Uterus (tissue), 4 donors: ENCODE results near the gene RTCB. TPM values are rescaled to one million over a fixed set of nuclear protein-coding genes. Genes with fewer than 3 reads are reported as not detected.

Experiments used
- DNase-seq, 2 donors: peaks; one replicate each; pipeline ENCODE4 v3.0.0-alpha.2; 2019 to 2020
- H3K27ac ChIP-seq, 2 donors: fragments of 200-600 bp; sonication (generic); 1 replicate in 1 of 2; 2 replicates in 1 of 2; pipeline ENCODE4 v1.5.1; 2016 to 2018
- H3K27me3 ChIP-seq, 2 donors: fragments of 200-600 bp; sonication (generic); one replicate each; pipeline ENCODE4 v1.5.1; 2018 to 2019; ENCODE audit warnings: control low read depth in 1 of 2
- H3K36me3 ChIP-seq, 2 donors: fragments of 200-600 bp; sonication (generic); one replicate each; pipeline ENCODE4 v1.5.1; 2019; ENCODE audit warnings: control low read depth in 1 of 2
- H3K4me1 ChIP-seq, 2 donors: fragments of 200-600 bp; sonication (generic); one replicate each; pipeline ENCODE4 v1.5.1; 2018 to 2019; ENCODE audit warnings: control low read depth in 1 of 2
- H3K4me3 ChIP-seq, 2 donors: fragments of 200-600 bp; sonication (generic); 1 replicate in 1 of 2; 2 replicates in 1 of 2; pipeline ENCODE4 v1.5.1; 2018 to 2019; ENCODE audit warnings: mild to moderate bottlenecking in 1 of 2
- H3K9me3 ChIP-seq, 2 donors: fragments of 200-600 bp; sonication (generic); one replicate each; pipeline ENCODE4 v1.5.1; 2019; ENCODE audit warnings: control low read depth in 1 of 2
- POLR2A ChIP-seq, 2 donors: fragments of 450-650 bp; IDR thresholded peaks; one replicate each; pipeline ENCODE4 v1.6.1; 2016; ENCODE audit warnings: antibody characterized with exemption in 2 of 2, mild to moderate bottlenecking in 1 of 2, moderate library complexity in 1 of 2
- intact Hi-C: fragments of 100-400 bp; cut with DNase I; formaldehyde crosslinking; loops from one replicate; pipeline ENCODE4 v1.15.1; 2023; ENCODE audit warnings: low total_unique reads
- total RNA-seq, 4 donors: library from RNA; depleted of rRNA in 3 of 4; stranded (reverse); fragments of >200 nt in 3 of 4; gene quantifications; one replicate each; pipeline versions ENCODE4 v1.1.0 to v1.2.4, GENCODE V29; 2014 to 2023
- TF ChIP-seq, protein P1 (sequence below), 4 experiments: fragments of 200-600 bp in 2 of 4; fragments of 450-650 bp in 2 of 4; sonication (generic) in 2 of 4; IDR thresholded peaks; one replicate each; pipeline ENCODE4 v1.5.1; 2016 to 2019; ENCODE audit warnings: antibody characterized with exemption in 4 of 4, mild to moderate bottlenecking in 2 of 4, moderate library complexity in 1 of 4
- donor health status: DM: yes; HTN: yes; CAD: no.

The RTCB gene
- total RNA-seq, 4 donors from 2014 or later: 57.2 to 118 (median 91.1) TPM

DNA sequence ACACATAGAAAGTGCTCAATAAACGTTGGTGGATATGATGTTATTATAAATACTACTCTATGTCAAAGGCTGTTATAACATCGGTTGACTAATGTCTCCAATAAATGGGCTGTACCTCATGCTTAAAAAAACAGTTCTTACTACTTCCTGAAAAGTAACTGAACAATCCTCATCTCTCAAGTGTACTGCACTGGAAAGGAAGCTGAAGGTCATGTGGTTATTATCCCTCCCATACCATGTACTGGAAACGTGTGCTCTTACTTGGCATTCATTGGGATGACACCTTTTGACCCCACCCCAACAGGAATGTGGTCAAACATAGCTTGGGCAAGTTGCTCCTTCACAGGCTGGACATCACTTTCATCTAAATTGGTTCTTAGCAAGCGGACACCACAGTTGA lies 10.6 kb downstream of the RTCB start:
- H3K36me3 ChIP-seq: no peaks in the 10 kb centered on the region
- intact Hi-C loops: no loop called here
- no peaks in the 10 kb centered on the region for H3K27me3 ChIP-seq
- H3K4me1 ChIP-seq: no peaks in the 10 kb centered on the region
- DNase-seq: no peak
- no peaks in the 10 kb centered on the region for H3K9me3 ChIP-seq
- TF ChIP-seq, protein P1, sequence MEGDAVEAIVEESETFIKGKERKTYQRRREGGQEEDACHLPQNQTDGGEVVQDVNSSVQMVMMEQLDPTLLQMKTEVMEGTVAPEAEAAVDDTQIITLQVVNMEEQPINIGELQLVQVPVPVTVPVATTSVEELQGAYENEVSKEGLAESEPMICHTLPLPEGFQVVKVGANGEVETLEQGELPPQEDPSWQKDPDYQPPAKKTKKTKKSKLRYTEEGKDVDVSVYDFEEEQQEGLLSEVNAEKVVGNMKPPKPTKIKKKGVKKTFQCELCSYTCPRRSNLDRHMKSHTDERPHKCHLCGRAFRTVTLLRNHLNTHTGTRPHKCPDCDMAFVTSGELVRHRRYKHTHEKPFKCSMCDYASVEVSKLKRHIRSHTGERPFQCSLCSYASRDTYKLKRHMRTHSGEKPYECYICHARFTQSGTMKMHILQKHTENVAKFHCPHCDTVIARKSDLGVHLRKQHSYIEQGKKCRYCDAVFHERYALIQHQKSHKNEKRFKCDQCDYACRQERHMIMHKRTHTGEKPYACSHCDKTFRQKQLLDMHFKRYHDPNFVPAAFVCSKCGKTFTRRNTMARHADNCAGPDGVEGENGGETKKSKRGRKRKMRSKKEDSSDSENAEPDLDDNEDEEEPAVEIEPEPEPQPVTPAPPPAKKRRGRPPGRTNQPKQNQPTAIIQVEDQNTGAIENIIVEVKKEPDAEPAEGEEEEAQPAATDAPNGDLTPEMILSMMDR (IDR thresholded peaks at IDR 0.05): no peak
- TF ChIP-seq POLR2A (IDR thresholded peaks at IDR 0.05): no peak
- H3K4me3 ChIP-seq: no peak overlapping the region
- no peak overlapping the region for H3K27ac ChIP-seq

DNA sequence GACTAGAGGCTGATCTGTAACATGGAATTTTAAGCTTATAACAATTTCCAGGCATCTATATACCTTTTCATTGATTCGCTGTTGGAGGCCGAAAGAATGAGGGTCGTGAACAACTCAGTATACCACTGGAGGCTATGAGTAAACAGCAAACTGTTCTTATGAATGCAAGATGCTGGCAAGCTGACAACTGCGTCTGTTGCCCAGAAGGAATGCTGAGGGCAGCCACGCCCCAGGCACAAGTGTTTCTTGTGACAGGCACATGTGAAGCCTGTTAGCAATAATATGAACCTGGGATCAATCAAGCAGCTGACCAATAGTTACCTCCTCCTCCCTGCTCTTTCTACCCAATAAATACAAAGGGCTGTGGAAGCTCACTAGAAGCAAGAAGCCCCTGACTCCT lies 15.3 kb downstream of the RTCB start:
- H3K4me3 ChIP-seq: no peak overlapping the region
- intact Hi-C loops: no loop called here
- H3K4me1 ChIP-seq: no peaks in the 10 kb centered on the region
- no peak overlapping the region for H3K27ac ChIP-seq
- no peak for DNase-seq
- TF ChIP-seq POLR2A (IDR thresholded peaks at IDR 0.05): no peak
- TF ChIP-seq, protein P1 (IDR thresholded peaks at IDR 0.05): no peak
- H3K36me3 ChIP-seq: no peaks in the 10 kb centered on the region
- H3K9me3 ChIP-seq: no peaks in the 10 kb centered on the region
- no peaks in the 10 kb centered on the region for H3K27me3 ChIP-seq

DNA sequence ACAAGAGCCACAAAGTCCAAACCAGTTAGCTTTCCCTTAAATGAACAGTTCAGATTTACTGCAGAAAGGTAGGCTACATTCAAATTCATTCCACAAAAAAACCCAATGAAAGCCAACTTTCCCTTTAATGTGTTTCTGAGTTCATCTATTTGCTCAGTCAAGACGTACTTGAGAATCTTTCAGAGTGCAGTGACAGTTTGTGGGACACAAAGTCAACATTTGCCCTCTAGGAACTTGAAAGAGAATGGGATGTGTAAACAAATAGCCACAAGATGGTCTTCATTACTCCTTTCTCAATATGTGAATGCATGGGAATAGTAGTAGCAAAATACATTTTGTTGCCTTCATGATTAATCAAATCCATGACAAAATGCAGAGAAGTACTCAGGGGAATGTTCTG lies 15.8 kb downstream of the RTCB start:
- no peaks in the 10 kb centered on the region for H3K4me1 ChIP-seq
- no peaks in the 10 kb centered on the region for H3K36me3 ChIP-seq

DNA sequence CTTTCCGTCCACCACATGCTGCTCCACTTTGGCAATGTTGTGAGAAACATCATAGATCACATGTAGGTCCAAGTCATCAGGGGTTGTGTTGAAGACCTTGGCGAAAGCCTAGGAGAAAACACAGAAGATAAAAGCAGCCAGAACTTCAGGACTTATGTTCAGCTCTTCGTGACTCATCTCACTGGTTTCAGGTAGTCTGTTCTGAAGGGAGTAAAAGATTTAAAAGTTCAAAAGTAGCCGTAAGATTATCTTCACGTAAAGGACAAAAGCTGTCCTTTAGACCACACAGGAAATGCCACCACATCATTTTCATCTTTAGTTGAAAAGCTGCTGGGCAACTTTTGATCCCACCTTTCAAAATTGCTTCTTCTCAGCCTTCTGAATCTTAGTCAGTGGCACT lies 16.9 kb downstream of the RTCB start:
- no peak overlapping the region for H3K27ac ChIP-seq
- DNase-seq: no peak
- TF ChIP-seq POLR2A (IDR thresholded peaks at IDR 0.05): no peak
- TF ChIP-seq, protein P1 (IDR thresholded peaks at IDR 0.05): no peak
- H3K9me3 ChIP-seq: no peaks in the 10 kb centered on the region
- no peaks in the 10 kb centered on the region for H3K4me1 ChIP-seq
- no peaks in the 10 kb centered on the region for H3K27me3 ChIP-seq
- intact Hi-C loops: no loop called here
- H3K4me3 ChIP-seq: no peak overlapping the region
- no peaks in the 10 kb centered on the region for H3K36me3 ChIP-seq

More for the DNA sequence above, 15.8 kb downstream of the RTCB start:
- intact Hi-C loops: no loop called here
- Histone ChIP-seq H3K27ac (no peak overlapping the region), H3K9me3 (no peaks in the 10 kb centered on the region), H3K27me3 (no peaks in the 10 kb centered on the region), H3K4me3 (no peak overlapping the region)
- no peak for DNase-seq
- TF ChIP-seq POLR2A (IDR thresholded peaks at IDR 0.05): no peak
- TF ChIP-seq, protein P1 (IDR thresholded peaks at IDR 0.05): no peak

DNA sequence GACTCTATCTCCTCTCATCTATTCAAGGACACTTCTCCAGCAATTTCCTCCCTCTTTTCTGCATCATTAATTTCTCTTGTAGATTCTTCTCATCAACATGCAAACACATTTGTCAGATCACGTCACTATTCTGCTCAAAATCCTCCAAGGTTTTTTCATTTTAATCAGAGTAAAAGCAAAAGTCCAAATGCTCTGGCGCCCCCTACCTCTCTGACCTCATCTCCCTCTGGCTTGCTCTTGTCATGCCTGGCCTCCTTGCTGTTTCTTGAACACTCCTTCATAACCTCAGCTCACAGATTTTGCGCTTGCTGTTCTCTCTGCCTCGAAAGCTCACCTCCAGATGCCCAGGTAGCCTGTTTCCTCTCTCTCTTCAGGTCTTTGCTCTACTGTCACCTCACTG lies 22.4 kb downstream of the RTCB start:
- intact Hi-C loops: no loop called here
- no peaks in the 10 kb centered on the region for H3K4me1 ChIP-seq
- DNase-seq: no peak
- no peaks in the 10 kb centered on the region for H3K9me3 ChIP-seq
- no peaks in the 10 kb centered on the region for H3K27me3 ChIP-seq
- H3K36me3 ChIP-seq: no peaks in the 10 kb centered on the region
- TF ChIP-seq POLR2A (IDR thresholded peaks at IDR 0.05): no peak
- TF ChIP-seq, protein P1 (IDR thresholded peaks at IDR 0.05): no peak
- H3K4me3 ChIP-seq: no peak overlapping the region
- H3K27ac ChIP-seq: no peak overlapping the region
